ENCODE measurements around the gene PGRMC2. TPM values are rescaled to one million over a fixed set of nuclear protein-coding genes. Genes with fewer than 3 reads are reported as not detected.

PGRMC2 gene
- total and polyA plus RNA-seq, 4 donors: 28.9 to 44.3 (median 32.1) TPM

DNA sequence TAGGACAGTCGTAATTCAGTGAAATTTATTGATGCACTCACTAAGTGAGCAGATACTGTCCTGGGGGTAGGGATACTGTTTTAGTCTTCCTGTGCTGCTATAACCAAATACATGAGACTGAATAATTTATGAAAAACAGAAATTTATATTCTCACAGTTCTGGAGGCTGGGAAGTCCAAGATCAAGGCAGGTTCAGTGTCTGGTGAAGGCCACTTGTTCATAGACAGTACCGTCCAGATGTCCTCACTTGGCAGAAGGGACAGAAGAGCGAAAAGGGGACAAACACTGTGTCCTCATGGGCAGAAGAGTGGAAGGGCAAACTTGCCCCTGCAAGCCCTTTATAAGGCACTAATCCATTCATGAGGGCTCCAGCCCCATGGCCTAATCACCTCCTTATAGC is 45.6 kb downstream of the PGRMC2 start:
- Histone ChIP-seq H3K36me3 (ENCODE audit: control insufficient read depth in 4 of 4, insufficient read depth in 3 of 4, low read depth in 1 of 4, low read length in 3 of 4) (no peaks in the 10 kb centered on the region), H3K9ac (ENCODE audit: low read depth in 1 of 2, low read length in 2 of 2) (no peak overlapping the region), H3K4me3 (ENCODE audit: low read depth in 1 of 3, low read length in 3 of 3) (no peak overlapping the region), H3K4me1 (ENCODE audit: control insufficient read depth in 4 of 4, insufficient read depth in 4 of 4, low read length in 3 of 4) (peaks cover 0 to 9% (median 2%) of the 10 kb centered on the region in 4 donors), H3K27ac (ENCODE audit: low read depth in 1 of 2, low read length in 2 of 2) (no peak overlapping the region), H3K9me3 (ENCODE audit: control insufficient read depth in 4 of 4, low read length in 3 of 4) (no peaks in the 10 kb centered on the region), H3K27me3 (ENCODE audit: control insufficient read depth in 4 of 4, insufficient read depth in 4 of 4, low read length in 3 of 4) (no peaks in the 10 kb centered on the region)
- no peak for TF ChIP-seq HNF4A (conservative IDR thresholded peaks at IDR 0.05)
- no peak for TF ChIP-seq RAD21 (IDR thresholded peaks at IDR 0.05)
- TF ChIP-seq YY1 (IDR thresholded peaks at IDR 0.05): no peak
- TF ChIP-seq GABPA (IDR thresholded peaks at IDR 0.05 in 1 of 2, conservative IDR thresholded peaks at IDR 0.05 in 1 of 2): no peak
- 91% methylated on average over 3 of the region's 3 CpGs for WGBS
- DNase-seq (ENCODE audit: low spot score): no peak

GRCh38 chr4:128241425-128241913 is 46.1 kb downstream of the PGRMC2 start:
- 44% methylated on average over 3 of the region's 3 CpGs for WGBS
- Histone ChIP-seq H3K27ac (ENCODE audit: low read depth in 1 of 2, low read length in 2 of 2) (no peak overlapping the region), H3K9ac (ENCODE audit: low read depth in 1 of 2, low read length in 2 of 2) (no peak overlapping the region), H3K36me3 (ENCODE audit: control insufficient read depth in 4 of 4, insufficient read depth in 3 of 4, low read depth in 1 of 4, low read length in 3 of 4) (no peaks in the 10 kb centered on the region), H3K4me3 (ENCODE audit: low read depth in 1 of 3, low read length in 3 of 3) (no peak overlapping the region), H3K4me1 (ENCODE audit: control insufficient read depth in 4 of 4, insufficient read depth in 4 of 4, low read length in 3 of 4) (peaks cover 0 to 9% (median 2%) of the 10 kb centered on the region in 4 donors), H3K9me3 (ENCODE audit: control insufficient read depth in 4 of 4, low read length in 3 of 4) (no peaks in the 10 kb centered on the region), H3K27me3 (ENCODE audit: control insufficient read depth in 4 of 4, insufficient read depth in 4 of 4, low read length in 3 of 4) (no peaks in the 10 kb centered on the region)
- TF ChIP-seq YY1 (IDR thresholded peaks at IDR 0.05): no peak
- peak; percentile 69 for TF ChIP-seq SP1 (IDR thresholded peaks at IDR 0.05)
- no peak for TF ChIP-seq HNF4G (IDR thresholded peaks at IDR 0.05)
- no peak for TF ChIP-seq FOXA2 (IDR thresholded peaks at IDR 0.05)
- TF ChIP-seq TAF1 (conservative IDR thresholded peaks at IDR 0.05): no peak
- TF ChIP-seq REST (IDR thresholded peaks at IDR 0.05): no peak
- TF ChIP-seq, protein P1, sequence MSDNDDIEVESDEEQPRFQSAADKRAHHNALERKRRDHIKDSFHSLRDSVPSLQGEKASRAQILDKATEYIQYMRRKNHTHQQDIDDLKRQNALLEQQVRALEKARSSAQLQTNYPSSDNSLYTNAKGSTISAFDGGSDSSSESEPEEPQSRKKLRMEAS (IDR thresholded peaks at IDR 0.05): no peak
- no peak for TF ChIP-seq CTCF (IDR thresholded peaks at IDR 0.05; ENCODE audit: low read depth, low read length, missing input control)
- TF ChIP-seq HNF4A (conservative IDR thresholded peaks at IDR 0.05): peak; percentile 76 to 78
- TF ChIP-seq ZBTB33 (IDR thresholded peaks at IDR 0.05): no peak
- peak in 1 of 2 donors; percentile 23 for TF ChIP-seq RAD21 (IDR thresholded peaks at IDR 0.05)
- TF ChIP-seq, protein P2, sequence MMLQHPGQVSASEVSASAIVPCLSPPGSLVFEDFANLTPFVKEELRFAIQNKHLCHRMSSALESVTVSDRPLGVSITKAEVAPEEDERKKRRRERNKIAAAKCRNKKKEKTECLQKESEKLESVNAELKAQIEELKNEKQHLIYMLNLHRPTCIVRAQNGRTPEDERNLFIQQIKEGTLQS (IDR thresholded peaks at IDR 0.05): peak; percentile 79
- TF ChIP-seq NR2F2 (IDR thresholded peaks at IDR 0.05): no peak
- TF ChIP-seq FOXA1 (IDR thresholded peaks at IDR 0.05): no peak
- peak; percentile 32 to 60 for TF ChIP-seq RXRA (IDR thresholded peaks at IDR 0.05)
- no peak for TF ChIP-seq GABPA (IDR thresholded peaks at IDR 0.05 in 1 of 2, conservative IDR thresholded peaks at IDR 0.05 in 1 of 2)
- peak; percentile 20 to 21 for TF ChIP-seq JUND (IDR thresholded peaks at IDR 0.05)
- TF ChIP-seq EGR1 (IDR thresholded peaks at IDR 0.05; ENCODE audit: low read depth in 2 of 2): no peak
- DNase-seq (ENCODE audit: low spot score): no peak
